Kasumi-1 (cell line): ENCODE measurements around the gene TMEM203.
"Not testable (repeated sequence)": the region's sequence is repeated elsewhere in the genome, so short reads cannot be mapped to it uniquely, and the experiment has no call there.

Experiments used
- DNase-seq, 2 experiments: peaks; one replicate each; lab custom pipeline; 2025; lab: John Stamatoyannopoulos, UW

Gene TMEM203

DNA sequence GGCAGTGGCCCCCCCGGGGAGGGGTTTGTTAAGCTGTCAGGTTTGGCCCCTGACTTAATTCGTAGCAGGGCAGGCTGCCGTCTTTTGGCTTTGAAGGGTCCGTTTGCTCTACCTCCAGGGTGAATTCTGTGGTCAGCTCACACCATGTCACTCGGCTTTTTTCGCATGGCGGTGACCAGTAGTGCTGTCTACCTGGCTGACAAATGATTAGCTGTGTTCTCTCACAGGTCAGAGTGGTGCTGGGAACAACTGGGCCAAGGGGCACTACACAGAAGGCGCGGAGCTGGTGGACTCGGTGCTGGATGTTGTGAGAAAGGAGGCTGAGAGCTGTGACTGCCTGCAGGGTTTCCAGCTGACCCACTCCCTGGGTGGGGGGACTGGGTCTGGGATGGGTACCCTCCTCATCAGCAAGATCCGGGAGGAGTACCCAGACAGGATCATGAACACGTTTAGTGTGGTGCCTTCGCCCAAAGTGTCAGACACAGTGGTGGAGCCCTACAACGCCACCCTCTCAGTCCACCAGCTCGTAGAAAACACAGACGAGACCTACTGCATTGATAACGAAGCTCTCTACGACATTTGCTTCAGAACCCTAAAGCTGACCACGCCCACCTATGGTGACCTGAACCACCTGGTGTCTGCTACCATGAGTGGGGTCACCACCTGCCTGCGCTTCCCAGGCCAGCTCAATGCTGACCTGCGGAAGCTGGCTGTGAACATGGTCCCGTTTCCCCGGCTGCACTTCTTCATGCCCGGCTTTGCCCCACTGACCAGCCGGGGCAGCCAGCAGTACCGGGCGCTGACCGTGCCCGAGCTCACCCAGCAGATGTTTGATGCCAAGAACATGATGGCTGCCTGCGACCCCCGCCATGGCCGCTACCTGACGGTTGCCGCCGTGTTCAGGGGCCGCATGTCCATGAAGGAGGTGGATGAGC is 37.1 kb upstream of the TMEM203 start:
- DNase-seq = no peak

GRCh38 chr9:137241490-137242268 is 36.2 kb upstream of the TMEM203 start:
- DNase-seq = no peak

GRCh38 chr9:137240841-137241489 is 35.5 kb upstream of the TMEM203 start, which contains the start of gene TUBB4B:
Gene TUBB4B, plus strand, starts transcription at chr9:137241287. Its CDS starts 74 bp downstream, at chr9:137241361.
- DNase-seq = peak; percentile 99

GRCh38 chr9:137240318-137240840 is 34.9 kb upstream of the TMEM203 start:
- DNase-seq = peak; percentile 59 to 63

DNA sequence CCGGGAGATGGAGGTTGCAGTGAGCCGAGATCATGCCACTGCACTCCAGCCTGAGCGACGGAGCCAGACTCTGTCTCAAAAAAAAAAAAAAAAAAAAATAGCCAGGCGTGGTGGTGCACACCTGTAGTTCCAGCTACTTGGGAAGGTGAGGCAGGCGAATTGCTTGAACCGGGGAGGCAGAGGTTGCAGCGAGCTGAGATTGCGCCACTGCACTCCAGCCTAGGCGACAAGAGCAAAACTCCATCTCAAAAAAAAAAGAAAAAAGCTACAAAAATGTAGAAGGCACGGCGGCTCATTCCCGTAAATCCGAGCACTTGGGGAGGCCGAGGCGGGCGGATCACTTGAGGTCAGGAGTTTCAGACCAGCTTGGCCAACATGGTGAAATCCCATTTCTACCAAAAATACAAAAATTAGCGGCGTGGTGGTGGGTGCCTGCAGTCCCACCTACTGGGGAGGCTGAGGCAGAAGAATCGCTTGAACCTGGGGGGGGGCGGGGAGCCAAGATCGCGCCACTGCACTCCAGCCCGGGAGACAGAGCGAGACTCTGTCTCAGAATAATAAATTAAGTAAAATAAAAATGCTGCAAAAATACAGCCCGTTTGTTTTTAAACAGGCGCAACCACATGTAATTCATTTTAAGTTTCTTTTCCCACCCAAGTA is 34.2 kb upstream of the TMEM203 start:
- DNase-seq = not testable (repeated sequence)

- no peak for DNase-seq
These were observed 32.6 kb upstream of the TMEM203 start for GRCh38 chr9:137237759-137238726.

DNA sequence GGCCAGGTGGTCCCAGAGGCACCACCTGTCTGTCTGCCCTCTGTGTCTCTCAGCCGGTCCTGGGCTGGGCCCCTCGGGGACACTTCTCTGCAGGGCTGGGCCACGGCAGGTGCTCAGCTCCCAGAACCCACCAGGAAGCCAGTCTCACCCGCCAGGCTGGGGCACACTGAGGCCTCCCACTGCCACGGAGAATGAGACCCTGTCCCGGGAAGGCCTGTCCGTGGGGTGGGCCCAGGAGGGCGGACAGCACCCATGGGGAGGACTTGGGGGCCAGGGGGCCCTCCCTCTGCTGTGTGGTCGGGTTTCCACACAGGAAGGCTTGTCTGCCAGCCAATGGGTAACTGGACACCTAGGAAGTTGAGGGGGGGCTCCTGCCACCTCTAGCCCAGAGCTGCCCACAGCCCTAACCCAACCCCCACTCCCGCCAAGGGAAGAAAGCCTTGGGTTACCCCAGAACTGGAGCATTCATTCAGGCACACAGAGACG is 31.5 kb upstream of the TMEM203 start:
- no peak for DNase-seq

DNA sequence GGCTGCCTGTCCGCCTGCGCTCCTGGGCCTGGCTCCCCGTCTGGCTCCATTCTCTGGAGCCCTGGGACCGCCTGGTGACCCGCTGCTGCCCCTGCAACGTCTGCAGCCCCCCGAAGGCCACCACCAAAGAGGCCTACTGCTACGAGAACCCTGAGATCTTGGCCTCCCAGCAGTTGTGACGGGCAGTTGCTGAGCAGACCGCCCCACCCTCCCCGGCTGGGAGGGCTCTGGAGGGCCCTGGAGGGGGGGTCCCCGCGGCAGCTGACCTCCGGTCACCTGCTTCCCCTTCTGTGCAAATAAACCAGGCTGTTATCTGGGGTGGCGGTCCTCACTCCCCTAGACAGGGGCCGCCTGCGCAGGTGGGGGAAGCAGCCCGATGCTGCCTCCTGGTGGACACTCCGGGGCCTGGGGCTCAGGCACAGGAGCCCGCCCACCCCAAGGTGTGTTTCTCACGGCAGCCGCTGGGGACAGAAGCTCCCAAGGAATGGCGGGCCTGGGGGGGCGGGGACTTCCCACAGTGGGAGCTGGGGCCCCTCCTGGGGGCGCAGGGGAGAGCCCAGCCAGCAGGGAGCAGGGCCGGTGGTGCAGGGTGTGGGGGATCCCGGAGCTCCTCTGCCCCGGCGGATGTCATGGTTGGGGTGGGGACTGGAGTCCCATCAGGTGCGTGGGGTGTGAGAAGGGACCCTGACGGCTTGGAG is 30.9 kb upstream of the TMEM203 start:
- peak; percentile 69 to 77 for DNase-seq

DNA sequence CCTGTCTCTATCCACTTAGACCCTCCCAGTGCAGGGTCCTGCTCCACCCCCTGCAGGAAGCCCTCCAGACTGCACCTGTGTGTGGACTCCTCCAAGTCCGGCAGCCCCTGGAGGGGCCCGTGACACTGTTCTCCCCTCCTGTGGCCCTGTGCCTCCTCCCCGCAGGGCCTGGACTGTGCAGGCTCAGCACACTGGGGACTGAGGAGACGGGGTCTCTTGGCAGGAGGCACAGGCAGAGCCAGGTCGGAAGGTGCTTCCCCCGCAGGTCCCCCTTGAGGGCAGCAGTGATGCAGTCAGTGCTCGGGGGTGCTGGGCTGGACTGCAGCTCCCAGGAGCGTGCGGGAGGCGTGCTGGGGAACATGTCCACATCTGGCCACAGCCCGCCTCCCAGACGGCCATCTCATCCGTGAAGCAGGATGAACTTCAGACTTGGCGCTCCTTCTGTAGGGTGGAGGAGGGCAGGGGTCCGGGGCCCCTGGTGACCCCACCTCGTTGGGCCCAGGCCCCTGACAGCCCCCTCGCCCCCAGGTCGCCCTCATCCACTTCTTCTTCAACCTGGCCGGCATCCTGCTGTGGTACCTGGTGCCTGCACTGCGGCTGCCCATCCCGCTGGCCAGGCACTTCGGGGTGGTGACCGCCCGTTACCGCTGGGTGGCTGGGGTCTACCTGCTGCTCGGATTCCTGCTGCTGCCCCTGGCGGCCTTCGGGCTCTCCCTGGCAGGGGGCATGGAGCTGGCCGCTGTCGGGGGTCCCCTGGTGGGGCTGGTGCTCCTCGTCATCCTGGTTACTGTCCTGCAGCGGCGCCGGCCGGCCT is 30.2 kb upstream of the TMEM203 start:
- no peak for DNase-seq

- DNase-seq = no peak
These were observed 29.4 kb upstream of the TMEM203 start for GRCh38 chr9:137234758-137235423.

- no peak for DNase-seq
These were observed 28.7 kb upstream of the TMEM203 start for GRCh38 chr9:137234055-137234697.

DNA sequence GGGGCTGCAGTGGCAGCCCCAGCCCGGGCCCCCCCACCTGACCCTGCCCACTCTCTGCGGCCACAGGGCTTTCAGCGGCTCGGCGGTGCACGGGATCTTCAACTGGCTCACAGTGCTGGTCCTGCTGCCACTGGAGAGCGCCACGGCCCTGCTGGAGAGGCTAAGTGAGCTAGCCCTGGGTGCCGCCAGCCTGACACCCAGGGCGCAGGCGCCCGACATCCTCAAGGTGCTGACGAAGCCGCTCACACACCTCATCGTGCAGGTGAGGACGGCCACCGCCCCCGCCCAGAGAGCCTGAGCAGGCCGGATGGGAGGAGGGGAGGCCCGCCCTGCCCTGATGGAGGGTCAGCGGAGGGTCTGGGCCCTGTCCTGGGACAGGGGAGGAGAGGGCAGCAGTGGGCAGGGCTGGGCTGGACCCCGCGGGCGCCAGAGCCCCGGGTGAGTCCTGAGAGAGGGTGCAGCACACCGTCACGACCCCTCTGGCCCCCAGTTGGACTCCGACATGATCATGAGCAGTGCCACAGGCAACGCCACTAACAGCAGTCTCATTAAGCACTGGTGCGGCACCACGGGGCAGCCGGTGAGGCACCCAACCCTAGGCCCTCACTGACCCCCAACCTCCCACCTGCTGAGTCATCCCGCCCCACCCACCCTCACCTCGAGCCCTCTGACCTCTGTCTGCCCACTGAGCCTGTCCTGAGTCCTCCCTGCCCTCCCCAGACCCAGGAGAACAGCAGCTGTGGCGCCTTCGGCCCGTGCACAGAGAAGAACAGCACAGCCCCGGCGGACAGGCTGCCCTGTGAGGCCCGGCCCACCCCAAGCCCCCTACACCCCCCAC is 27.9 kb upstream of the TMEM203 start:
- no peak for DNase-seq

GRCh38 chr9:137232510-137232909 is 27.1 kb upstream of the TMEM203 start:
- no peak for DNase-seq

GRCh38 chr9:137232101-137232500 is 26.7 kb upstream of the TMEM203 start:
- no peak for DNase-seq

DNA sequence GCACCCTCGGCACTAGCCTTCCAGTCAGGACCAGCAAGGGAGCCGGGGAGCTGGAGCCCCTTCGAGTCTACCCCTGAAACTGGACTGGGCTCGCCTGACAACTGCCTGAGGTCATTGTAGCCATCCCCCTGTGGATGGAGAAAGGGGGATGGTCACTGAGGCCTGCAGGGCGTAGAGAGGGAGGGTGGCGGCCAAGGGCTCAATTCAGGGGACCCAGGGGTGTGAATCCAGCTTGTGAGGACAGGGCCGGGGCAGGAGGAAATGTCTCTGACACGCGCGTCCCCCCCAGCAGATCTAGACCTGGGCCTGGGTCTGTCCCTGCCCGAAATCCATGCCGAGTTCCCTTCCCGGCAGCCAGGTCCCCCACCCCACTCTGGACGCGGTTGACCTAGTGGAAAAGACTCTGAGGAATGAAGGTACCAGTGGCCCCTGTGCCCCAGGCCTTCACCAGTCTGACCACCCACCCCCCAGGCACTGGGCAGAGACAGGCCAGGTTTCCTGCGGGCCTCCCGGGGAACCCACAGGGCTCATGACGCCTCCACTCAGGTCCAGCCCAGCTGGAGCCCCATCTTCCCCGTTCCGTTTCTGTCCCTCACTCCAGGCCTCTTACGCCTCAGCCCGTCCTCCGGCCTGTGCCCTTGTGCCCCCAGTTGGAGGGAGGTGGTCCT is 26.1 kb upstream of the TMEM203 start:
- DNase-seq = no peak

- no peak for DNase-seq
These were observed 25.4 kb upstream of the TMEM203 start, which contains the start of gene SLC34A3 for GRCh38 chr9:137230705-137231371. Gene SLC34A3, plus strand, starts transcription at chr9:137230901. Its CDS starts 802 bp downstream, at chr9:137231703.
